HEK293T (cell line): ENCODE data around the gene SLCO4A1.

ENCODE experiments used
- BHLHE40 ChIP-seq: fragments of 450-650 bp; IDR thresholded peaks from 2 replicates; pipeline ENCODE4 v1.6.1; 2016; ENCODE audit warnings: mild to moderate bottlenecking, moderate library complexity, borderline replicate concordance
- FOXA1 ChIP-seq: fragments of 450-650 bp; IDR thresholded peaks from 2 replicates; pipeline ENCODE4 v1.6.1; 2016; ENCODE audit warnings: mild to moderate bottlenecking
- FOXK2 ChIP-seq: fragments of 450-650 bp; IDR thresholded peaks from 2 replicates; pipeline ENCODE4 v1.6.1; 2016; ENCODE audit warnings: mild to moderate bottlenecking
- HDGF ChIP-seq: fragments of 450-650 bp; IDR thresholded peaks from 2 replicates; pipeline ENCODE4 v1.6.1; 2017; ENCODE audit warnings: antibody characterized with exemption, borderline replicate concordance
- TF ChIP-seq, protein P1 (sequence below): fragments of 450-650 bp; IDR thresholded peaks from 2 replicates; pipeline ENCODE4 v1.6.1; 2016

- no peak for TF ChIP-seq FOXK2
- TF ChIP-seq BHLHE40 = no peak
- TF ChIP-seq, protein P1, sequence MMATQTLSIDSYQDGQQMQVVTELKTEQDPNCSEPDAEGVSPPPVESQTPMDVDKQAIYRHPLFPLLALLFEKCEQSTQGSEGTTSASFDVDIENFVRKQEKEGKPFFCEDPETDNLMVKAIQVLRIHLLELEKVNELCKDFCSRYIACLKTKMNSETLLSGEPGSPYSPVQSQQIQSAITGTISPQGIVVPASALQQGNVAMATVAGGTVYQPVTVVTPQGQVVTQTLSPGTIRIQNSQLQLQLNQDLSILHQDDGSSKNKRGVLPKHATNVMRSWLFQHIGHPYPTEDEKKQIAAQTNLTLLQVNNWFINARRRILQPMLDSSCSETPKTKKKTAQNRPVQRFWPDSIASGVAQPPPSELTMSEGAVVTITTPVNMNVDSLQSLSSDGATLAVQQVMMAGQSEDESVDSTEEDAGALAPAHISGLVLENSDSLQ = no peak
- TF ChIP-seq FOXA1 = no peak
- no peak for TF ChIP-seq HDGF
These were observed 49.7 kb upstream of the SLCO4A1 start for GRCh38 chr20:62592506-62593177.
